Measurements from ENCODE around the gene ANKRD10.

- TF ChIP-seq, protein P1, sequence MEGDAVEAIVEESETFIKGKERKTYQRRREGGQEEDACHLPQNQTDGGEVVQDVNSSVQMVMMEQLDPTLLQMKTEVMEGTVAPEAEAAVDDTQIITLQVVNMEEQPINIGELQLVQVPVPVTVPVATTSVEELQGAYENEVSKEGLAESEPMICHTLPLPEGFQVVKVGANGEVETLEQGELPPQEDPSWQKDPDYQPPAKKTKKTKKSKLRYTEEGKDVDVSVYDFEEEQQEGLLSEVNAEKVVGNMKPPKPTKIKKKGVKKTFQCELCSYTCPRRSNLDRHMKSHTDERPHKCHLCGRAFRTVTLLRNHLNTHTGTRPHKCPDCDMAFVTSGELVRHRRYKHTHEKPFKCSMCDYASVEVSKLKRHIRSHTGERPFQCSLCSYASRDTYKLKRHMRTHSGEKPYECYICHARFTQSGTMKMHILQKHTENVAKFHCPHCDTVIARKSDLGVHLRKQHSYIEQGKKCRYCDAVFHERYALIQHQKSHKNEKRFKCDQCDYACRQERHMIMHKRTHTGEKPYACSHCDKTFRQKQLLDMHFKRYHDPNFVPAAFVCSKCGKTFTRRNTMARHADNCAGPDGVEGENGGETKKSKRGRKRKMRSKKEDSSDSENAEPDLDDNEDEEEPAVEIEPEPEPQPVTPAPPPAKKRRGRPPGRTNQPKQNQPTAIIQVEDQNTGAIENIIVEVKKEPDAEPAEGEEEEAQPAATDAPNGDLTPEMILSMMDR (IDR thresholded peaks at IDR 0.05) = no peak
- no peak for TF ChIP-seq POLR2A (IDR thresholded peaks at IDR 0.05)
Observed at GRCh38 chr13:110902370-110902769, 12.5 kb downstream of the ANKRD10 start.
